HEK293 (cell line): ENCODE results near the gene MGAT5B.

Source experiments
- TRIM28 ChIP-seq: IDR thresholded peaks from 2 replicates; pipeline ENCODE4 v1.6.1; 2011; ENCODE audit warnings: low read length, control low read depth, borderline replicate concordance
- ZBTB20 ChIP-seq: fragments of 450-650 bp; formaldehyde crosslinking; IDR thresholded peaks from 2 replicates; pipeline ENCODE4 v1.5.1; 2016; ENCODE audit warnings: missing biosample characterization, missing genetic modification characterization
- ZNF10 ChIP-seq: fragments of 450-650 bp; formaldehyde crosslinking; IDR thresholded peaks from 2 replicates; pipeline ENCODE4 v1.5.1; 2017; ENCODE audit warnings: missing biosample characterization, missing genetic modification characterization
- ZNF274 ChIP-seq, 2 experiments: fragments of 200-500 bp in 1 of 2; fragments of 450-650 bp in 1 of 2; sonication (Bioruptor generic) in 1 of 2; formaldehyde crosslinking in 1 of 2; IDR thresholded peaks; 2 replicates each; pipeline versions ENCODE4 v1.5.1 to v1.6.1; 2014 to 2016; ENCODE audit warnings: borderline replicate concordance in 1 of 2, inconsistent platforms in 1 of 2, low read length in 1 of 2, missing biosample characterization in 1 of 2, missing genetic modification characterization in 1 of 2
- ZNF555 ChIP-seq: fragments of 450-650 bp; formaldehyde crosslinking; conservative IDR thresholded peaks from 2 replicates; pipeline ENCODE4 v1.5.1; 2017; ENCODE audit warnings: missing biosample characterization, mild to moderate bottlenecking, missing genetic modification characterization, inconsistent platforms
- ZNF561 ChIP-seq: fragments of 450-650 bp; IDR thresholded peaks from 2 replicates; pipeline ENCODE4 v1.5.1; 2018; ENCODE audit warnings: missing biosample characterization, missing genetic modification characterization, borderline replicate concordance
- TF ChIP-seq, protein P1 (sequence below): fragments of 450-650 bp; formaldehyde crosslinking; IDR thresholded peaks from 2 replicates; pipeline ENCODE4 v1.5.1; 2016; ENCODE audit warnings: missing biosample characterization, missing genetic modification characterization

DNA sequence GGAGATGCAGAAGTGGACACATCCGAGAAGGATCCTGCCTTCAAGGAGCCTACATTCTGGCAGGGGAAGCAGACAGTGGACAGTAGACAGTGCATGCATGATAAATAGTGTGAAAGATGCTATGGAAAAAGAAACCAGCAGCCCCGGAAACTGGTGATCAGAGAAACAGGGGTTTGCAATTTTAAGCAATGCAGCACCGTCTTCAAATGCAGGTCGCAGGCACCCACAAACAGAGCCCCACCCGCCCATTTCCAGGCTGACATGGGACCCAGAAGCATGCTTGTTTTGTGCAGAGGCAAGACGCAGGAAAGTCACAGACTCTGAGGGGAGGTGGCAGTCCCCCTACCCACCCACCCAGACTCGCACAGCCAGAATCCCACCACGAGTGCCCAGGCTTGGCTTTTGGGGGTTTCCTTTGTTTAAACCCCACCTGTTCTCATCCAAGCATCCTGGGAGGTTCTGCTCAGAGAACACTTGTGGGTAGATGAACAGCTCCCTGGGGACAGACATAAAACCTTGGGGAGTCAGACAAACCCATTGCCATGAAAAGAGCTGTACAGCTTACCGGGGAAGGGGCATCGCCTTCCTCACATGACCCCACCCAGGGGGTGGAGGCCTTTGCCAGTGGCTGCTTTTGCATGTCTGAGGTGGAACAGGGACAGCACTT lies 114.3 kb downstream of the MGAT5B start:
- TF ChIP-seq, protein P1, sequence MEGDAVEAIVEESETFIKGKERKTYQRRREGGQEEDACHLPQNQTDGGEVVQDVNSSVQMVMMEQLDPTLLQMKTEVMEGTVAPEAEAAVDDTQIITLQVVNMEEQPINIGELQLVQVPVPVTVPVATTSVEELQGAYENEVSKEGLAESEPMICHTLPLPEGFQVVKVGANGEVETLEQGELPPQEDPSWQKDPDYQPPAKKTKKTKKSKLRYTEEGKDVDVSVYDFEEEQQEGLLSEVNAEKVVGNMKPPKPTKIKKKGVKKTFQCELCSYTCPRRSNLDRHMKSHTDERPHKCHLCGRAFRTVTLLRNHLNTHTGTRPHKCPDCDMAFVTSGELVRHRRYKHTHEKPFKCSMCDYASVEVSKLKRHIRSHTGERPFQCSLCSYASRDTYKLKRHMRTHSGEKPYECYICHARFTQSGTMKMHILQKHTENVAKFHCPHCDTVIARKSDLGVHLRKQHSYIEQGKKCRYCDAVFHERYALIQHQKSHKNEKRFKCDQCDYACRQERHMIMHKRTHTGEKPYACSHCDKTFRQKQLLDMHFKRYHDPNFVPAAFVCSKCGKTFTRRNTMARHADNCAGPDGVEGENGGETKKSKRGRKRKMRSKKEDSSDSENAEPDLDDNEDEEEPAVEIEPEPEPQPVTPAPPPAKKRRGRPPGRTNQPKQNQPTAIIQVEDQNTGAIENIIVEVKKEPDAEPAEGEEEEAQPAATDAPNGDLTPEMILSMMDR (tag by site-specific recombination) = no peak
- TF ChIP-seq ZNF555 (tag by site-specific recombination) (no peak), TRIM28 (no peak), ZNF561 (tag by site-specific recombination) (no peak), ZNF10 (tag by site-specific recombination) (no peak), ZNF274 (IDR thresholded peaks at IDR 0.05; ENCODE audit: low read length) (no peak), ZNF274 (tag by site-specific recombination; IDR thresholded peaks at IDR 0.05; ENCODE audit: borderline replicate concordance) (no peak), ZBTB20 (tag by site-specific recombination) (no peak)
